Ishikawa (cell line): Measurements from ENCODE around the gene RUBCNL.

Source experiments
- EGR1 ChIP-seq: IDR thresholded peaks from 2 replicates; pipeline ENCODE4 v1.6.1; 2012
- FOXM1 ChIP-seq: IDR thresholded peaks from 2 replicates; pipeline ENCODE4 v1.6.1; 2012; ENCODE audit warnings: low read depth, borderline replicate concordance
- RAD21 ChIP-seq: IDR thresholded peaks from 2 replicates; pipeline ENCODE4 v1.6.1; 2012; ENCODE audit warnings: low read depth
- TCF12 ChIP-seq: IDR thresholded peaks from 2 replicates; pipeline ENCODE4 v1.6.1; 2012; ENCODE audit warnings: low read depth
- TF ChIP-seq, protein P1 (sequence below): IDR thresholded peaks from 2 replicates; pipeline ENCODE4 v1.6.1; 2012

GRCh38 chr13:46386392-46387063 lies 524 bp downstream of the RUBCNL start:
- TF ChIP-seq FOXM1 (no peak), EGR1 (no peak), TCF12 (no peak), RAD21 (no peak)
- TF ChIP-seq, protein P1, sequence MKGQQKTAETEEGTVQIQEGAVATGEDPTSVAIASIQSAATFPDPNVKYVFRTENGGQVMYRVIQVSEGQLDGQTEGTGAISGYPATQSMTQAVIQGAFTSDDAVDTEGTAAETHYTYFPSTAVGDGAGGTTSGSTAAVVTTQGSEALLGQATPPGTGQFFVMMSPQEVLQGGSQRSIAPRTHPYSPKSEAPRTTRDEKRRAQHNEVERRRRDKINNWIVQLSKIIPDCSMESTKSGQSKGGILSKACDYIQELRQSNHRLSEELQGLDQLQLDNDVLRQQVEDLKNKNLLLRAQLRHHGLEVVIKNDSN = no peak
